Astrocyte (in vitro differentiated cells and primary cell): Measurements from ENCODE around the gene TIAM2.

Source experiments
- CTCF ChIP-seq: IDR thresholded peaks from 2 replicates; pipeline ENCODE4 v1.5.1; 2011; ENCODE audit warnings: low read depth, mild to moderate bottlenecking, inconsistent platforms, low read length, moderate library complexity; ENCODE audit not compliant: insufficient read depth
- EZH2 ChIP-seq: IDR thresholded peaks from 2 replicates; pipeline ENCODE4 v1.6.1; 2012; ENCODE audit warnings: mild to moderate bottlenecking, low read length, inconsistent platforms; ENCODE audit not compliant: insufficient read depth

GRCh38 chr6:154958469-154958868 lies 36.6 kb upstream of the TIAM2 start:
- no peak for TF ChIP-seq CTCF
- no peak for TF ChIP-seq EZH2
